Loucy (cell line): ENCODE measurements around the gene TRPM3.

Experiments used
- H2AFZ ChIP-seq: fragments of 200-600 bp; sonication (generic); 2 replicates; pipeline ENCODE4 v1.6.0; 2016; ENCODE audit warnings: antibody characterized with exemption, mild to moderate bottlenecking, low read length, moderate library complexity
- H3F3A ChIP-seq: fragments of 200-600 bp; 2 replicates; pipeline ENCODE4 v1.6.0; 2016; ENCODE audit warnings: antibody characterized with exemption, low read depth, mild to moderate bottlenecking
- H3K27me3 ChIP-seq: fragments of 200-600 bp; sonication (generic); 2 replicates; pipeline ENCODE4 v1.6.1; 2014; ENCODE audit warnings: low read length, mild to moderate bottlenecking; ENCODE audit not compliant: insufficient read depth, poor library complexity, severe bottlenecking
- H3K36me3 ChIP-seq: fragments of 200-600 bp; sonication (generic); 2 replicates; pipeline ENCODE4 v1.6.1; 2016; ENCODE audit warnings: low read length; ENCODE audit not compliant: insufficient read depth
- H3K4me1 ChIP-seq: fragments of 200-600 bp; sonication (generic); 2 replicates; pipeline ENCODE4 v1.5.1; 2014; ENCODE audit warnings: low read length, mild to moderate bottlenecking; ENCODE audit not compliant: insufficient read depth, poor library complexity, severe bottlenecking
- H3K4me2 ChIP-seq: fragments of 200-600 bp; sonication (generic); 2 replicates; pipeline ENCODE4 v1.6.0; 2014; ENCODE audit warnings: antibody characterized with exemption, low read length, low read depth, mild to moderate bottlenecking; ENCODE audit not compliant: poor library complexity, severe bottlenecking
- H3K4me3 ChIP-seq: fragments of 200-600 bp; sonication (generic); 2 replicates; pipeline ENCODE4 v1.5.1; 2014; ENCODE audit warnings: low read length, mild to moderate bottlenecking, mixed read lengths; ENCODE audit not compliant: poor library complexity, severe bottlenecking
- H3K79me2 ChIP-seq: fragments of 200-600 bp; sonication (generic); 2 replicates; pipeline ENCODE4 v1.6.1; 2014; ENCODE audit warnings: low read length; ENCODE audit not compliant: insufficient read depth
- H3K9ac ChIP-seq: fragments of 200-600 bp; sonication (generic); 2 replicates; pipeline ENCODE4 v1.6.0; 2014; ENCODE audit warnings: mild to moderate bottlenecking, low read depth, low read length, moderate library complexity; ENCODE audit not compliant: poor library complexity, severe bottlenecking
- H3K9me2 ChIP-seq: fragments of 200-600 bp; sonication (generic); replicated peaks from 2 replicates; pipeline ENCODE4 v1.6.1; 2016; ENCODE audit warnings: low read depth, low read length, mixed read lengths
- H3K9me3 ChIP-seq: fragments of 200-600 bp; sonication (generic); 2 replicates; pipeline ENCODE4 v1.6.1; 2014; ENCODE audit warnings: mild to moderate bottlenecking, antibody characterized with exemption, low read length, low read depth; ENCODE audit not compliant: insufficient read depth
- H4K20me1 ChIP-seq: fragments of 200-600 bp; sonication (generic); 2 replicates; pipeline ENCODE4 v1.6.0; 2014; ENCODE audit warnings: antibody characterized with exemption, low read length, mild to moderate bottlenecking; ENCODE audit not compliant: insufficient read depth, poor library complexity, severe bottlenecking
- EZH2phosphoT487 ChIP-seq: fragments of 200-600 bp; IDR thresholded peaks from 2 replicates; pipeline ENCODE4 v1.6.1; 2018; ENCODE audit warnings: antibody characterized with exemption, mild to moderate bottlenecking, moderate library complexity, borderline replicate concordance
- TF ChIP-seq, protein P1 (sequence below): fragments of 200-600 bp; sonication (generic); conservative IDR thresholded peaks from 2 replicates; pipeline ENCODE4 v1.5.1; 2014; ENCODE audit warnings: mild to moderate bottlenecking, antibody characterized with exemption, low read length

TRPM3 gene

DNA sequence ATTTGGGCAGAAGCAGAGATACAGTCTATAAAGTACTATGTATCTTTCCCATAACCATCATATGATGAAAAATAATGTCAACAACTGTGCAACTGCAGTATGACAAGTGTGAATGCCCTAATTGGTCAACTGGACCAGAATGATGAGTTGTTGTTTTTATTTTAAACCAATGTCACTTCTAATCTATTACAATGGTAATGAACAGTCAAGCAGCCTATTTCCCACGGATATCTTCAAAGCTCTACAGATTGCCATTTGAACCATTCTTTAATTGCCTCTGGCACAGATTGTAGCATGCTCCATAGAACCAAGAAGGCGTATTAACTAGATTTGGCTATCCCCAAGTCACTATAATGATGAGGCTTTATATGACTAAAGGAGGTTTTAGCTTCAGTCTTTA, 233.6 kb downstream of the TRPM3 start:
- Histone ChIP-seq H3F3A (no peaks in the 10 kb centered on the region), H4K20me1 (no peaks in the 10 kb centered on the region), H3K79me2 (no peaks in the 10 kb centered on the region), H2AFZ (no peak overlapping the region), H3K9ac (no peak overlapping the region), H3K9me3 (no peaks in the 10 kb centered on the region), H3K4me1 (no peaks in the 10 kb centered on the region), H3K4me2 (no peak overlapping the region), H3K27me3 (no peaks in the 10 kb centered on the region), H3K4me3 (no peak overlapping the region), H3K9me2 (no peaks in the 10 kb centered on the region), H3K36me3 (no peaks in the 10 kb centered on the region)
- TF ChIP-seq, protein P1, sequence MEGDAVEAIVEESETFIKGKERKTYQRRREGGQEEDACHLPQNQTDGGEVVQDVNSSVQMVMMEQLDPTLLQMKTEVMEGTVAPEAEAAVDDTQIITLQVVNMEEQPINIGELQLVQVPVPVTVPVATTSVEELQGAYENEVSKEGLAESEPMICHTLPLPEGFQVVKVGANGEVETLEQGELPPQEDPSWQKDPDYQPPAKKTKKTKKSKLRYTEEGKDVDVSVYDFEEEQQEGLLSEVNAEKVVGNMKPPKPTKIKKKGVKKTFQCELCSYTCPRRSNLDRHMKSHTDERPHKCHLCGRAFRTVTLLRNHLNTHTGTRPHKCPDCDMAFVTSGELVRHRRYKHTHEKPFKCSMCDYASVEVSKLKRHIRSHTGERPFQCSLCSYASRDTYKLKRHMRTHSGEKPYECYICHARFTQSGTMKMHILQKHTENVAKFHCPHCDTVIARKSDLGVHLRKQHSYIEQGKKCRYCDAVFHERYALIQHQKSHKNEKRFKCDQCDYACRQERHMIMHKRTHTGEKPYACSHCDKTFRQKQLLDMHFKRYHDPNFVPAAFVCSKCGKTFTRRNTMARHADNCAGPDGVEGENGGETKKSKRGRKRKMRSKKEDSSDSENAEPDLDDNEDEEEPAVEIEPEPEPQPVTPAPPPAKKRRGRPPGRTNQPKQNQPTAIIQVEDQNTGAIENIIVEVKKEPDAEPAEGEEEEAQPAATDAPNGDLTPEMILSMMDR = no peak
- no peak for TF ChIP-seq EZH2phosphoT487

DNA sequence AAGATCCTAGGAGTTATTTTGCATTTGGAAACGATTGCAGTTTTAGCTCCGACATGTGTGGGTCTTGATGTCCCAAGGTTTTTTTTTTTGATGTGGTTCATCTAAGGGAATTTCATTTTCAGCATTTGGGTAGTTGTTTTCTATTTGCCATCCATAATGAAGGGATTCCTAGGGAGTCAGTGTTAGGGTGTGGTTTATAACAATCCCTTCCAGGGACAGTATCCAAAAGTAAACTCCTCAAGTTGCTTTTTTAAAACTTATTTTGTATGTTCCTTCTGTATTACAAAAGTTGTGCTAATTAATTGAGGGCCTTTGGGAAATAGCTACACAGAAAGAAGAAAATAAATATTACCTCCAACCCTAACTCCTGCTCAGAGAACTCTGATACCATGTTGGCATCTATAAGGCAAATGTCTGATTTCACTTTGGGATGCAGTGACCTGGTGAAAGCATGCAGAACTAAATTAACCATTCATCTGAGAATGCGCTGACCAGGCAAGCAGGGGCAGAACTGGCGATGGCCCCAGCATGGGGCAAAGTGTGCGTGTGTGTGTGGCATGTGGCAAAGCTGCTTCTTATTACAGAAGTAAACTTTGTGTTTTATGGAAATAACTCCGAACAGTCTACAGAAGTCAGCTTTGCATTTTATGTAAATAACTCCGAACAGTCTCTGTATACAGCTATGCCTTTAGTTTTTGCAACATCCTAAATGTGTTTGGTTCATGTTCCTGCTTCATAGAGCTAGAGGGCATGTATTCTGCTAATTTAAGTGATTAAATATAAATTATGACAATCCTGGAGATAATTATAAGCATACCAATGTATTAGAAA, 237.2 kb downstream of the TRPM3 start:
- H3K9ac ChIP-seq = no peak overlapping the region
- no peaks in the 10 kb centered on the region for H3F3A ChIP-seq
- H3K9me2 ChIP-seq = no peaks in the 10 kb centered on the region
- no peaks in the 10 kb centered on the region for H3K27me3 ChIP-seq
- no peaks in the 10 kb centered on the region for H4K20me1 ChIP-seq
- no peaks in the 10 kb centered on the region for H3K79me2 ChIP-seq
- H2AFZ ChIP-seq = no peak overlapping the region
- no peak overlapping the region for H3K4me3 ChIP-seq
- H3K4me2 ChIP-seq = no peak overlapping the region
- H3K9me3 ChIP-seq = no peaks in the 10 kb centered on the region
- H3K36me3 ChIP-seq = no peaks in the 10 kb centered on the region
- no peak for TF ChIP-seq EZH2phosphoT487
- TF ChIP-seq, protein P1 = no peak
- no peaks in the 10 kb centered on the region for H3K4me1 ChIP-seq

DNA sequence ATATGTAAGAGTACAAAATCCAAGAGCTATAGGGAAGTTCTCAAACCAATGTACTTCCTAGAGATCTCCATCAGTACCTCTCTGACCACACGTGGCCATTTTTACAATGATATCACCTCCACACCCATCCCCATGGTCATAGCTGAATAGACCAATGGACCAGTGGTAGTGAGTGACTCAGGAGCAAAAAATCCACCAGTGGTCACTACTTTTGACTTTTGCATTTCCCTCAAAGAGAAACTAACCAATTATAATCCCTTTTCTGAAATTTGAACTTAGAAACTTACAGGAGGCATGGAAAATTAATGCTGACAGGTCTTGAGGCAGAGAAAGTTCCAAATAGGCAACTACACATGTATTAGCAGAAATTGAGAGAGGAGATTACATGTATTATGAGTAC, 238.4 kb downstream of the TRPM3 start:
- Histone ChIP-seq H3K9me3 (no peaks in the 10 kb centered on the region), H3K36me3 (no peaks in the 10 kb centered on the region), H3K9ac (no peak overlapping the region), H2AFZ (no peak overlapping the region), H3K4me2 (no peak overlapping the region), H4K20me1 (no peaks in the 10 kb centered on the region), H3K27me3 (no peaks in the 10 kb centered on the region), H3K4me1 (no peaks in the 10 kb centered on the region), H3K9me2 (no peaks in the 10 kb centered on the region), H3F3A (no peaks in the 10 kb centered on the region), H3K79me2 (no peaks in the 10 kb centered on the region), H3K4me3 (no peak overlapping the region)
- TF ChIP-seq, protein P1 = no peak
